Keratinocyte (primary cell): ENCODE measurements around the gene GARS1. TPM values are rescaled to one million over a fixed set of nuclear protein-coding genes. Genes with fewer than 3 reads are reported as not detected.
A peak's percentile ranks its signal among the peaks of the same experiment; 100 is the strongest.

Experiments
- DNase-seq: peaks from one replicate; pipeline ENCODE4 v3.0.0-alpha.2; 2011; ENCODE audit warnings: low read depth, missing footprints, low spot score
- FAIRE-seq: peaks from 2 replicates; lab custom pipeline; 2011; peaks lifted over from hg19 to GRCh38; lab: Jason Lieb, UNC
- H2AFZ ChIP-seq: 2 replicates; pipeline ENCODE4 v1.6.0; 2012; ENCODE audit warnings: low read length, control low read depth, inconsistent platforms; ENCODE audit not compliant: control insufficient read depth
- H3K27ac ChIP-seq: 2 replicates; pipeline ENCODE4 v1.5.1; 2011; ENCODE audit warnings: low read length; ENCODE audit not compliant: control insufficient read depth, insufficient read depth
- H3K27me3 ChIP-seq: 3 replicates; pipeline ENCODE4 v1.6.0; 2011; ENCODE audit warnings: low read length; ENCODE audit not compliant: control insufficient read depth, insufficient read depth; ENCODE audit errors: extremely low read depth
- H3K36me3 ChIP-seq, 2 experiments: 2 replicates in 1 of 2; 3 replicates in 1 of 2; pipeline ENCODE4 v1.5.1; 2011; ENCODE audit warnings: low read length in 2 of 2, mild to moderate bottlenecking in 1 of 2; ENCODE audit not compliant: control insufficient read depth in 2 of 2, insufficient read depth in 2 of 2; ENCODE audit errors: extremely low read depth in 1 of 2
- H3K4me1 ChIP-seq: 3 replicates; pipeline ENCODE4 v1.5.1; 2011; ENCODE audit warnings: low read length; ENCODE audit not compliant: control insufficient read depth, insufficient read depth; ENCODE audit errors: extremely low read depth
- H3K4me2 ChIP-seq: 3 replicates; pipeline ENCODE4 v1.6.0; 2011; ENCODE audit warnings: low read depth, low read length; ENCODE audit not compliant: control insufficient read depth, insufficient read depth; ENCODE audit errors: extremely low read depth
- H3K4me3 ChIP-seq, 3 experiments: fragments of 200-600 bp in 1 of 3; sonication (generic) in 1 of 3; 2 replicates in 2 of 3; 3 replicates in 1 of 3; pipeline ENCODE4 v1.5.1; 2011 to 2016; ENCODE audit warnings: low read length in 3 of 3, mild to moderate bottlenecking in 3 of 3, control low read depth in 2 of 3, inconsistent platforms in 1 of 3, low read depth in 1 of 3, mixed read lengths in 1 of 3, mixed run types in 1 of 3, moderate library complexity in 1 of 3; ENCODE audit not compliant: control insufficient read depth in 2 of 3, insufficient read depth in 2 of 3; ENCODE audit errors: extremely low read depth in 1 of 3
- H3K79me2 ChIP-seq: 2 replicates; pipeline ENCODE4 v1.6.0; 2012; ENCODE audit warnings: low read length; ENCODE audit not compliant: control insufficient read depth, insufficient read depth
- H3K9ac ChIP-seq: 3 replicates; pipeline ENCODE4 v1.6.0; 2011; ENCODE audit warnings: low read length; ENCODE audit not compliant: control insufficient read depth, insufficient read depth; ENCODE audit errors: extremely low read depth
- H3K9me1 ChIP-seq: 3 replicates; pipeline ENCODE4 v1.6.0; 2011; ENCODE audit warnings: low read length; ENCODE audit not compliant: control insufficient read depth, insufficient read depth; ENCODE audit errors: extremely low read depth
- H3K9me3 ChIP-seq: 2 replicates; pipeline ENCODE4 v1.5.1; 2012; ENCODE audit warnings: low read depth, low read length; ENCODE audit not compliant: control insufficient read depth
- H4K20me1 ChIP-seq: 3 replicates; pipeline ENCODE4 v1.6.0; 2011; ENCODE audit warnings: low read length; ENCODE audit not compliant: control insufficient read depth, insufficient read depth; ENCODE audit errors: extremely low read depth
- CTCF ChIP-seq, 3 experiments: IDR thresholded peaks in 1 of 3; conservative IDR thresholded peaks in 1 of 3; optimal IDR thresholded peaks in 1 of 3; 2 replicates in 2 of 3; 3 replicates in 1 of 3; pipeline versions ENCODE3 to v1.5.1; 2011; ENCODE audit warnings: low read length in 3 of 3, mild to moderate bottlenecking in 3 of 3, moderate library complexity in 2 of 3, control low read depth in 1 of 3, inconsistent platforms in 1 of 3; ENCODE audit not compliant: insufficient read depth in 2 of 3; ENCODE audit errors: extremely low read depth in 1 of 3
- EZH2 ChIP-seq: IDR thresholded peaks from one replicate; pipeline ENCODE4 v1.6.1; 2012; ENCODE audit warnings: inconsistent platforms, mild to moderate bottlenecking, low read length, moderate library complexity
- dilution Hi-C: fragments of 300-500 bp; cut with MboI; formaldehyde crosslinking; loops from one replicate; pipeline ENCODE4 v1.7.0; 2020; ENCODE audit warnings: low sequenced_read_pairs; ENCODE audit not compliant: extremely low pct_ligation_motif_present
- polyA minus RNA-seq, 3 experiments: library from RNA; depleted of rRNA, polyadenylated mRNA; stranded (reverse); fragments of >200 nt; gene quantifications; 1 replicate in 1 of 3; 2 replicates in 1 of 3; 3 replicates in 1 of 3; pipeline ENCODE4 v1.2.3, GENCODE V29; 2011
- polyA plus RNA-seq, 5 experiments: library from polyadenylated mRNA; depleted of rRNA in 3 of 5; stranded (reverse) in 3 of 5; stranded (forward) in 1 of 5; unstranded in 1 of 5; fragments of >200 nt; gene quantifications; 1 replicate in 1 of 5; 2 replicates in 3 of 5; 3 replicates in 1 of 5; pipeline versions ENCODE4 v1.2.1 to v1.2.3, GENCODE V29; 2011 to 2012; ENCODE audit warnings: missing spikeins in 2 of 5, low read depth in 1 of 5, low replicate concordance in 1 of 5

Gene GARS1
- polyA plus RNA-seq = 277 to 545 TPM (median 411 TPM) in 3 replicates
- 311 TPM for polyA plus RNA-seq (2011; ENCODE audit: low read depth)
- polyA plus RNA-seq (2011; cell fraction: cytosol; rRNA removed) = 379 and 567 TPM in 2 replicates
- 455 and 471 TPM in 2 replicates for polyA plus RNA-seq (2011; cell fraction: nucleus; rRNA removed)
- 184 and 305 TPM in 2 replicates for polyA plus RNA-seq (2012; ENCODE audit: low replicate concordance)
- polyA minus RNA-seq = 267 to 644 TPM (median 355 TPM) in 3 replicates
- 239 TPM for polyA minus RNA-seq (2011; cell fraction: cytosol; rRNA and poly(A)+ RNA removed)
- 152 and 239 TPM in 2 replicates for polyA minus RNA-seq (2011; cell fraction: nucleus; rRNA and poly(A)+ RNA removed)

- Histone ChIP-seq H3K9ac (peak within 1 kb of the TSS; percentile 93), H2AFZ (peak within 1 kb of the TSS; percentile 95), H3K9me3 (no peaks in the 10 kb centered on the region), H3K27me3 (no peaks in the 10 kb centered on the region), H4K20me1 (peaks cover 16% of the 10 kb centered on the region), H3K4me2 (peak within 1 kb of the TSS; percentile 97), H3K36me3 (peaks cover 2 to 19% of the 10 kb centered on the region in 2 experiments), H3K79me2 (peaks cover 70% of the 10 kb centered on the region), H3K27ac (peak within 1 kb of the TSS; percentile 91), H3K9me1 (no peaks in the 10 kb centered on the region), H3K4me3 (peak within 1 kb of the TSS; percentile 86 to 96 (median 93)), H3K4me1 (peaks cover 16% of the 10 kb centered on the region)
- dilution Hi-C loops = no loop called here
- TF ChIP-seq EZH2 = no peak
- TF ChIP-seq CTCF (optimal IDR thresholded peaks at IDR 0.05 in 1 of 3, IDR thresholded peaks at IDR 0.05 in 1 of 3, conservative IDR thresholded peaks at IDR 0.05 in 1 of 3; ENCODE audit: extremely low read depth in 1 of 3, insufficient read depth in 2 of 3, low read length in 3 of 3) = no peak
- FAIRE-seq (no peak), DNase-seq (no peak)
These were observed at the start of gene GARS1 for GRCh38 chr7:30594540-30595435. Gene GARS1, plus strand, starts transcription at chr7:30594878. Its CDS starts 44 bp downstream, at chr7:30594922.

- no peak for FAIRE-seq
- Histone ChIP-seq H2AFZ (no peak overlapping the region), H4K20me1 (no peaks in the 10 kb centered on the region), H3K4me2 (no peak overlapping the region), H3K27ac (no peak overlapping the region), H3K4me3 (no peak overlapping the region), H3K4me1 (peaks cover 22% of the 10 kb centered on the region), H3K9ac (no peak overlapping the region), H3K79me2 (no peaks in the 10 kb centered on the region), H3K36me3 (peaks cover 0 to 4% of the 10 kb centered on the region in 2 experiments), H3K27me3 (no peaks in the 10 kb centered on the region), H3K9me3 (no peaks in the 10 kb centered on the region), H3K9me1 (no peaks in the 10 kb centered on the region)
- dilution Hi-C loops = no loop called here
- TF ChIP-seq CTCF (optimal IDR thresholded peaks at IDR 0.05 in 1 of 3, IDR thresholded peaks at IDR 0.05 in 1 of 3, conservative IDR thresholded peaks at IDR 0.05 in 1 of 3; ENCODE audit: extremely low read depth in 1 of 3, insufficient read depth in 2 of 3, low read length in 3 of 3) (no peak), EZH2 (no peak)
- no peak for DNase-seq
These were observed 48.7 kb upstream of the GARS1 start for GRCh38 chr7:30545791-30546555.
